Putamen (tissue), 1 donor: ENCODE data around the gene BABAM2.
"Not testable (repeated sequence)": the region's sequence is repeated elsewhere in the genome, so short reads cannot be mapped to it uniquely, and the experiment has no call there.

ENCODE experiments used
- DNase-seq: peaks from one replicate; pipeline ENCODE4 v3.0.0-alpha.2; 2016; ENCODE audit warnings: low spot score

BABAM2 gene

DNA sequence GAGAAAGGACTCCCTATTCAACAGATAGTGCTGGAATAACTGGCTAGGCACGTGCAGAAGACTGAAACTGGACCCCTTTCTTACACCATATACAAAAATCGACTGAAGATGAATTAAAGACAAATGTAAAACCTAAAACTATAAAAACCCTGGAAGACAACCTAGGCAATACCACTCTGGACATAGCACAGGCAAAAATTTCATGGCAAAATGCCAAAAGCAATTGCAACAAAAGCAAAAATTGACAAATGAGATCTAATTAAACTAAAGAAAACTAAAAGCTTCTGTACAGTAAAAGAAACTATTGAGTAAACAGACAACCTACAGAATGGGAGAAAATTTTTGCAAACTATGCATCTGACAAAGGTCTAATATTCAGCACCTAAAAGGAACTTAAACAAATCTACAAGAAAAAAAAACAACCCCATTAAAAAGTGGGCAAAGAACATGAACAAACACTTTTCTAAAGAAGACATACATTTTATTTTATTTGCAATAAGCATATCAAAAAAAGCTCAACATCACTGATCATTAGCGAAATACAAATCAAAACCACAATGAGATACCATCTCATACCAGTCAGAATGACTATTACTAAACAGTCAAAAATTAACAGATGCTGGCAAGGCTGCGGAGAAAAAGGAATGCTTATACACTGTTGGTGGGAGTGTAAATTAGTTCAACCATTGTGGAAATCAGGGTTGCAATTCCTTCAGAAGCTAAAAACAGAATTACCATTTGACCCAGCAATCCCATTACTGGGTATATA, 8.5 kb upstream of the BABAM2 start:
- DNase-seq: not testable (repeated sequence)

DNA sequence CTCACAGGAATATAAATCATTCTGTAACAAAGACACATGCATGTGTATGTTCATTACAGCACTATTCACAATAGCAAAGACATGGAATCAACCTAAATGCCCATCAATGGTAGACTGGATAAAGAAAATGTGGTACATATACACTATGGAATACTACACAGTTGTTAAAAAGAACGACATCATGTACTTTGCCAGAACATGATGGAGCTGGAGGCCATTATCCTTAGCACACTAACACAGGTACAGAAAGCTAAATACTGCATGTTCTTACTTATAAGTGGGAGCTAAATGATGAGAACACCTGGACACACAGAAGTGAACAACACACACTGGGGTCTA, 8.0 kb upstream of the BABAM2 start:
- not testable (repeated sequence) for DNase-seq

DNA sequence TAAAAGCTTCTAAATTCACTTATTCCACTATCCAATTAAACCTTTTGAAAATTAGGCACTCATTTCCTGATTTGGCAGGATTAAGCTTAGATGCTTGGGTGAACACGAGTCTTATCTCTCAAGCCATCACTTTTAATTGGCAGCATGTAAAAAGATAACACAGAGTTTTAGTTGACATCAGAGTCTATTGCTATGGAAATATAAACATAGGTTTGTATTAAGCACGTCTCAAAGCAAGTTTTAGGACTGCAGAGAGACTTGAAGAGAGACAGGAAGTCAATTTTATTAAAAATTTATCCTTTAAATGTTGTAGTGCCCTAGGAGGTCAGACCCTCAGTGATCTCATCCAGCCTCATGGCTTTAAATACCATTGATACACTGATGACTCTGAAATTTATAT, 5.9 kb upstream of the BABAM2 start:
- no peak for DNase-seq

DNA sequence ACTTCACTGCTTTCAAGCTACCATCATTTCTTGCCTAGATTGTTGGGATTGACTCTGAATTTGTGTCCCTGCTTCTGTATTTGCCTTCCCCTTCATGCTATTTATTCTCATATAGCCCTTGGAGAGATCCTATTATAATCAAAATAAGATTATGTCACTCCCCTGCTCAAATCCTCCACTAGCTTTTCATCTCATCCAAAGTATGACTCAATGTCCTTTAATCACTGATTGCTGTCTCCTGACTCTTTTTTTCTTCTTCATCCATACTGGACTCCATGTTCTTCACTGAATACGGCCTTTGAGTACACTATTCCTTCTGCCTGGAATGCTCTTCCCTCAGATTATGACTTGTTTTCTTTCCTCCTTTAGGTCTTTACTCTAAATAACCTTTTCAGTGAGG, 5.3 kb upstream of the BABAM2 start:
- DNase-seq: no peak

DNA sequence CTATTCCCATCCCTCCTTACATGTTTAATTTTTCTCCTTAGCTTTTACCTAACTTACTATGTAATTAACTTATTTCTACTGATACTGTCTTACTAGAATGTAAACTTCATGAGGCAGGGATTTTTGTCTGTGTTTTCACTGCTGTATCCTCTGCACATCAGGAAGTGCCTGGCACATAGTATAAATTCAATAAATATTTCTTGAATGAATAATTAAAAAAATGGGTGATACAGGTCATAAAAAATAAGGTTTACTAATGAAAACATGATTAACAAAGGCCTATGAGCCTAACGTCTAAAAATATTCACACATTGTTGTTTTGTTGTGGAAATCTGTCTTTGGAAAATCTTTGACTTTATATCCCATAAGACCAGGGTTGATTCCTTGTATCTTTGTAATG, 4.9 kb upstream of the BABAM2 start:
- no peak for DNase-seq

DNA sequence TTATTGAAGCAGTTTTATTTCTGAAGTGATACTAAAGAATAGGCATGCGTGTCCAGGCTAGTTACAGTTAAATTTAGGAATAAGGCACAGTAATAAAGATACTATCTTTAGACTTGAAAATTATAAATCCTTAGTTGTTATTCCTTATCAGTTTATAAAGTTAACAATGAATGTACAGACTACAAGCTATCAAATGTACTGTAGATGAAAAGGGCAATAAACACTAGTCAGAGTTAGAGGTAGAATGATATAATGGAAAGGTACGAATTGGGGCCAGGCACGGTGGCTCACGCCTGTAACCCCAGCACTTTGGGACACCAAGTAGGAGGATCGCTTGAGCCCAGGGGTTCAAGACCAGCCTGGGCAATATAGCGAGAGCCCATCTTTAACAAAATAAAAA, 4.2 kb upstream of the BABAM2 start:
- no peak for DNase-seq

DNA sequence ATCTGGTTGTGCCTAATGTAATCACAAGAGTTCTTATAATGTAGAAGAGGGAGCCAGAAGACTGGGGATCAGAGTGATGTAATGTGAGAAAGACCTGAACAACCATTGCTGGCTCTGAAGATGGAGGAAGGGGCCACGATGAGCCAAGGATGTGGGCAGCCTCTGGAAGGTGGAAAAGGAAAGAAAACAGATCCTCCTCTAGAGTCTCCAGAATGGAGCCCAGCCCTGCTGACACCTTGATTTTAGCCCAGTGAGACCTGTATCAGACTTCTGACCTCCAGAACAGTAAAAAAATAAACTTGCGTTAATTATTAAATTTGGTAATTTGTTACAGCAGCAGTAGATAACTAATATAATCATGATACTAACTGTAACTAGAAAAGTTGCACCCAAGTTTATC, 3.4 kb upstream of the BABAM2 start:
- no peak for DNase-seq

DNA sequence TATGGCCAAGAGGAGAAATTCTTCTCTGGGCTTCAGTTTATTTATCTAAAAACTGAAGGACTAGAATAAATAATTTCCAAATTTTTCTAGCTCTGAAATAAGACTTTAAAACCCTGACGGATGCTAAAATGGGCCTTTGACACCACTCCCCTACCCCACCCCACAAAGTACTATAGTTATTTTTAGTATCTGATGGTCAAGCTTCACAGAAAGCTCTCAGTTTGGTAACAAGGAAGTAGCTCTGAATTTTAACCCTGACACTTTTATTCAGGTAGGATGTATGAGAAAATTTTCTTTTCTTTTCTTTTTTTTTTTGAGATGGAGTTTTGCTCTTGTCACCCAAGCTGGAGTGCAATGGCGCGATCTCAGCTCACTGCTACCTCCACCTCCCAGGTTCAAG, 2.7 kb upstream of the BABAM2 start:
- no peak for DNase-seq

DNA sequence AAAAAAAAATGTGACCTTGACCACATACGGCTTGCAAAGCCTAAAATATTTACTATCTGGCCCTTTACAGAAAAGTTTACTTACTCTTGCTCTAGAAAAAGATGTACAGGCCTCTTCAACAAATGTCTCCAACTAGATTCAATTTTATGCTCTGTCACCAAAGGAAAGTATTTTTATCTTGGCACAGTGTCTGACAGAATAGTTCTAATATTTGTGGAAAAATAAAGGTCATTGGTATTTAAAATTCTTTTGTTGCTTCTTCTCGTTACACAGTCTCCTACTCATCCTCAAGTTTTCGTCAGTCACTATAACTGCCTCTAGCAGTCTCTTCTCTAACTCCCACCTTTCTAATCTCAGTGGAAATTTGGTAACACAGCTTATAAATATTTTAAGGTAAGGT, 1.7 kb upstream of the BABAM2 start:
- DNase-seq: no peak

DNA sequence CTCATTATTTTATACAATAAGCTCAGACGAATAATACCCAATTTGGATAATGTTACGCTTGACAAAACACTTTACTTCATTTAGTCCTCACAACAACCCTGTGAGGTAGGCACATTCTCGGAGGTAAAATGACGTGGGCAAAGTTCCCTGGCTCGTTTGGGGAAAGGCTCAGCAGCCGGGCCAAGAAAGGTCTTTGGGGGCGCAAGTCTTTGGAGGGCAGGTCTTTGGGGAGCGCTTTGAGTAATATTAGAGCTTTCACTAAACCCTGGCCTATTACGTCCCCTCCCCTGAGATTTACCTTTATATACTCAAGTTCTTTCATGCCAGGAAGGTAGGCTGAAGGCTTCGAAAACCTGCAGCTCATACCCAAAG, 769 bp upstream of the BABAM2 start:
- no peak for DNase-seq

DNA sequence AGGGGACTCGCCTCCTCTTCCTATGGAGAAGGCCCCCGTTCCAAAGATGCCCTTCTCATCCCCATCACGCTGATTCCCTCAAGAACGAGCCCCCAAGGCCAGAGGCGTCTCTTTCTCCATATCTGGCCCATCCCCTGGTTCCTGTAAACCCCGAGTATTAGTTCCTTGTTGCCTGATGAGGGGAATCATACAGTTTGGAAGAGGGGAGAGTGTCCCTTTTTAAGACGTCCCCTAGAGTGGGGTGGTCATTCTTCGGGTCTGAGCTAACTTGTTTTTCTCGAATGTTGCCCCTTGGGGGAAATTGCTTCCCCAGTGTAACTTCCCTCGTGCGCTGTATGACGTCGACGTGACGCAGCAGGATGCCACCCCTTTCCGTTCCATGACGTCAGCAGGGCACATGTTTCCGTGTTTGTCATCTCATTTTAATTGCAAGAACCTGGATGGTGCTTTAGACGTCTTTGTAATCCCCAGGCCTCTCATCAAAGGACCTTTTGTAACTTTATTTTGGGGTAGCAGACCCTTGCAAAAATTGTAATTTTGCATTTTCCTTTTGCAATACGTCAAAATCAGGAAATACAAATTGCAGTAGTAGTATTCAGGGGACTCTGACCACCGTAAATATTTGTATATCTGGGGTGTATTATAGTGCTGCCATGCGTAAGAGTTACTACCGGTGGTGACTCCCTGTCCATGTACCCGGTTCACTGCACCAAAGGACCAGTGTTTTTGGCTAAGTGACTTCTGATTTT, 569 bp downstream of the BABAM2 start:
- DNase-seq: peak; percentile 55

DNA sequence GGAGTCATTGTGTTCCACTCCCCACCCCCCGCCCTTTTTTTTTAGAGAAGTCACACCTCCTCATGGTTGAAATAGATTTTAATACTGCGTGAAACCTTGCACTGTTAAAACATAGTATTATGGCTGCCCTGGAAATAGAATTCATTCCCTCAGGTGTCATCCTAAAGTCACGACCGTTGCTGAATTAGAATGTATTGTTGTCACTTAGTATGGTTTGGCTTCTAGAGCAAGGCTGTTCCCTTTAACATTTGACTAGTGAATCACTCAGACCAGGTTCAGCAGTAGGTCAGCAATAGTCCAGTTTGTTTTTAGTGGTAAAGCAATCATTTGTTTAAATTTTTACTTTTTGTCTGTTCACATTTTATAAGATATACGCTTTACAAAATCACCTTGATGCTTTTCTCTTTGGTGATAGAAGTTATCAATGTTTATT, 1.2 kb downstream of the BABAM2 start:
- DNase-seq: no peak

DNA sequence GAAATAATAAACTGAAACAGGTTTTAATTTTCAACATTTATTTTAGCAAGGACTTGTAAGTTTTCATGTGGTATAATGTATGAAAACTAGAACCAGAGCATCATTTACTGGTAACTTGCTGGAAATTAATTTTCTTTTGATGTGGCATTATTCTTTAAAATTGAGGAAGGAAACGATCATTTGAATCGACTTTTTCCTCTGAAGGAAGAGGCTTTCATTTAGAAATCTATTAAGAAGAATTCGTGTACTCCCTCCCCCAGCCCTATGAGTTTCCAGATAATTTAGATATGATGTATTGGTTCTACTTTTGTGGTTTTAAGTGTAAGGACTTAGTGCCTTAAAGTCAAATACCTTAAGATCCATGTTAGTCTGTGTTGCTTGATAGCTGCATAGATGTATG, 2.5 kb downstream of the BABAM2 start:
- no peak for DNase-seq

DNA sequence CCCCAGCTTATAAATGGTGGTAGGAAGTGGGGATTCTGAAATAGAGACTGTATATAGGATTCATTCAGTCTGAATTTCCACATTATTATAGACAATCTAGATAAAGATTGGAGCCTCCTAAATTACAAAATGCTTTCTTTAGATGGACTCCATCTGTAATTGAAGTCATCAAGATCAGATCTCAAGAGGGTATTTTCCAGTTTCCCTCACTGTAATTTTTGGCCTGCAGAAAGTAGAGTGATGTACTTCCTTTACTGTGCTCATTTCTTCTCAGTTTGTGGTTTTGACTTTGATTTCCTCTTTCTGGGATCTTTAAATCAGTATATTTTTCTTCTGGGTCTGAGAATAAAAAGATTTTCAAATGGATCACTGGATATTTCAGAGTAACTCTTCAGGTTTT, 7.2 kb downstream of the BABAM2 start:
- no peak for DNase-seq

DNA sequence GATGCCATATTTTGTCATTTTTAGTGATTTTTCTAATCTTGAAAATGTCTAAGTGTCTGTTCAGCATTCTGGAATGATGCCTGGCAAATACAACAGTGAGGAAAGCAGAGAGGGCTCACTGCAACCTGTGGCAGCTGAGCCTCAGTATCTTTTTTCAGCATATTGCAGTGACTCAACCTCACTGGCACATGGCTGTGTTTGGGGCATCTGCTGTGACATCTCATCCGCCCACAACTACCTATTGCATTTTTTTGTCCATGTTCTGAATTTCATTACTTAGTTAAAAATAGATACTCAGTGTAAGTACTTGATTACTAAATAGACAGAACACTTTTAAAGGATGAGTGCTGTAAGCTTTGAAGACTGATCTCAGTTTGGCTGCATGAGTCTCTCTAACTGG, 10.7 kb downstream of the BABAM2 start:
- DNase-seq: no peak

DNA sequence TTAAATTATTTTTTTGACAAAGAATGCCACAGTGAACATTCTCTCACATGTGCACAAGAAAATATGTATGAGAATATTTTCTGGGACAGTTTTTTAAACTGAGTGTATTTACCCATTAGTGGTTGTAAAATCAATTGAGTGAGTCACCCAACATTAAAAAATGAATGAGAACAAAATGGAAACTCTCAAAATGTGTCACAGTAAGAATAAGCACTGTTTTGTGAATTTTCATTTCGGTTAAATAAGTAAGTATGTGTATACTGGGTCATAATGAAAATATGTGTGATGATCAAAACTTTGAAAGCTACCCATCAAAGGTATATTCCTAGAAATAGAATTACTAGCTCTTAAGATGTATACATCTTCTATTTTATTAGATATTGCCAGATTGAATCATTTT, 11.6 kb downstream of the BABAM2 start:
- DNase-seq: no peak

DNA sequence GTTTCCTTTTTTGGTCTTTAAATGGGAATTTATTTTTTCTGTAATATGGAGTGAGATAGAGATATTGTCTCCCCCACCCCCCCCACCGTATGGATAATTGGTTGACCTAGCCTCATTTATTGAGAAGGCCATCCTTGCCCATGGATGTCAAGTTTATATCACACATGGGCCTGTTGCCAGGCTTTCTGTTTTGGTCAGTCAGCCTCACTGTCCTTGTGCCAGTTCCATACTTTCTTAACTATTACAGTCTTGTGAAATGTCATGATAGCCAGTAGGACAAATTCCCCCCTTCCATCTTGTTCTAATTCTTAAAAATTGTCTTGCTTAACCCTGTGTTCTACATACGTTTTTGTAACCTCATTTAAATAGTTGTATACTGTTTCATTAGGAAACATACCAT, 12.5 kb downstream of the BABAM2 start:
- no peak for DNase-seq

DNA sequence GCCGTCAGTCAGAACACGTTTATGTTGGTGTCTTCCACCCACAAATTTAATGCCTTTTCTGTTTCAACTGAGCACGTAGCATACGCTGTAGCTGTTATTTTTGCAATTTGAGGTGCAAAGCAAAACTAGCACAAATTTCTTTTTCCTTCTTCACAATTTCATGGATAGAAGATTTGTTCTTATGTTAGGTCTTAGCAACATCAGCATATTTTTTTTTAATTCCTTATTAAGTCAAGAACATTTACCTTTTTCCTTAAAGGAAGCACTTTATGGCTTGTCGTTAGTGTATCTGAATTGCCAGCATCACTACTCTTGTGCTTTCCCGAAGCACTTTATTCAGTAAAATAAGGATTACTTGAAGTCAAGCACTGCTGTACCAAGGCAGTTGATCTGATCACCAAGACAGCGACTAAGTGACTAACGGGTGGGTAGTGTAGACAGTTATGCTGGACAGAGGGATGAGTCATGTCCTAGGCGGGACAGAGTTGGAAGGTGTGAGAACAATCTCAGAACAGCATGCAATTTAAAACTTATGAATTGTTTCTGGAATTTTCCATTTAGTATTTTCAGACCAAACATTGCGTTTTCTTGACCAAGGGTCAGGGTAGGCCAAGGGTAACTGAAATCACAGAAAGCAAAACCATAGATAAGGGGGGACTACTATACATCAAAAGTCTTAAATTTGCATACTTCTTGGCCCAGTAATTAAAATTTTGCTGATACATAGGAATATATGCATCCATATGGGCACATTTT, 13.3 kb downstream of the BABAM2 start:
- no peak for DNase-seq

DNA sequence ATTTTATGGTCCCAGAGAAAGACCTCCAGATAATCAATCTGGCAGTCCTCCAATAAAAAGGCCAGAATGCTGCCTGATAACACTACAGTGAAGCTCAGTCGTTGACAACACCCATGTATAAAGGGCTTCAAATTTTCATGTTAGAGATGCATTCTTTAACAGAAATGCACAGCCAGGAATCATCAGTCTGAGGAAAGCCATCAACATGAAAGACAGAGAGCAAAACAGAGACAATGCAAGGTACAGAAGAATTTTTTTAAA, 13.8 kb downstream of the BABAM2 start:
- DNase-seq: no peak

DNA sequence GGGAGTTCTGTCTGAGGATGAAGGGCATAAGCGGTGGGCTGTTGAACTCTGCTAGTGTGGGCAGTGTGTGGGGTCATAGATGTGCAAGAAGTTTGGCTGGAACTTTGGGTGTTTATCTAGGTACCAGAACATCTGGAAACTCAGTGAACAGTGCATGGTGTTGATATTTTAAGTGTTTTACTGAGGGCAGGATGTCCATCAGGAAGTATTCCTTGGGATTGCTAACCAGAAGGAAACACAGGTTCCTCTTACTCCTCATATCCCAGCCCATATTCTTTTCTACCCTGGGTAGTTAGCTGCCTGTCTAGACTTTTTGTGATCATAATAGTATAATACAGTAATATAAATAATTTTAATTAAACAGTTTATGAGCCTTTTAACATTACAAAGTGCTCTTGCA, 15.5 kb downstream of the BABAM2 start:
- DNase-seq: no peak

DNA sequence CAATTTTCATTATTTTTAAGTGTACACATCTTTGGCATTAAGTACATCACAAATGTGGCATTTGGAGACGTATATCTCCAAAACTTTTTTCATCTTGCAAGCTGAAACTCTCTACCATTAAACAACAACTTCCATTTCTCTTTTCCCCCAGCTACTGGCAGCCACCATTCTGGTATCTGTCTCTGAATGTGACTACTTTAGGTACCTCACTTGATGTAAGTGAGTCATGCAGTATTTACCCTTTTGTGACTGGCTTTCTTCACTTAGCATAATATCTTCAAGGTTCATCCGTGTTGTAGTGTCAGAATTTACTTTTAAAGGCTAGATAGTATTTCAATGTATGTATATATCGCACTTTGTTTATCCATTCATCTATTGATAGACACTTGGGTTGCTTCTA, 17.0 kb downstream of the BABAM2 start:
- DNase-seq: no peak

DNA sequence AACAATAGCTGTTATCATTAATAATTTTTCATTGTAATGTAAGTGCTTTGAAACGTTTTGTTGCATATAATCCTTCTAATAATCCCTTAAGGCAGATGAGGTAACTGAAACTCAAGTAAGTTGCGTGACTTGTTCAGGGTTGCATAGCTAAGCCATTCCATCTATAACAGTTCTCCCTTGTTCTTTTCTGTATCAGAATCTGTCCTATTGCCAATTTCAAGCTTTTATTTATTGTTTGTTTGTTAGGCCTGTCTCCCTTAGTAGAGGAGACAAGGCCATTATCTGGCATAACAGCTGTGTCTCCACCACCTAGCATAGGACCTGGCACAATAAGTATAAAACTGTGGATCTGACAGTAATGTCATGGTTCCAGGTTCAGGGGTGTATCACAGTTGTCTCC, 19.4 kb downstream of the BABAM2 start:
- DNase-seq: no peak

DNA sequence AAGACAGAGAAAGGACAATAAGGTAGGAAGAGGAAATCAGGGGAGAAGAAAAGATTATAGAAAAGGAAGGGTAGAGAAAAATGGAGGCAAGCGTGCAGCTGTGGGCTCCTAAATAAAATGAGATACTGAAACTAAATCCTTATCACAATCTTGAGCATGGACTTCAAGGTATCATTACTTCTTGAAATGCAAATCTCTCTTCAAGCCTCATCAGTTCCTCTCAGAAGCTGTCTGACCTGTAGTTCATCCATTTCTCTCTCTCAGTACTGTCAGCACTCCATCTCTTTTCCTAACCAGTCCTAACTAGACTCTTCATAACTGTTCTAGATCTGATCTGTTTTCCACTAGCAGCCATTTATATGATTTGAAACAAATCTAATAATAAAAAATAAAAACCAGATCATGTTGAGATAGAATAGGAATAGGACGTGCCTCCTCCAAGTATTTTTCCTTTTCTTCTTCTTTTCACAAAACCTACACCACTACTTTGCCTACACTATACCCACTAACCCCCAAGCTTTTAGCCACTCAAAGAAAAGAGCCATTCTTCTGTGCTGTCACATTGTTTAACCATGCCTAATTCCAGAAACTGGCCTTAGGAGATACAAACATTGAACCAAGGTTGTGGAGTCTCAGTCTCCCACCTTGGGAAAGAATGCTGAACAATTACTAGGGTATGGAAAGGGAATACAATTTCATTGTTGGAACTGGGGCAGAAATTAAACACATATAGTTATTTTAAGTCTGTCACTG, 21.1 kb downstream of the BABAM2 start:
- DNase-seq: no peak
